ENCODE data around the gene PAK4. TPM values are rescaled to one million over a fixed set of nuclear protein-coding genes. Genes with fewer than 3 reads are reported as not detected.
A peak's percentile ranks its signal among the peaks of the same experiment; 100 is the strongest.
"Not testable (repeated sequence)": the region's sequence is repeated elsewhere in the genome, so short reads cannot be mapped to it uniquely, and the experiment has no call there.

PAK4 gene
- total RNA-seq, 2 donors from 2014 or later = 85.0 to 96.9 TPM

- ATAC-seq = no peak
- intact Hi-C loops (cut with DNase I, micrococcal nuclease) = no loop called here
- no peak for DNase-seq
Measured at GRCh38 chr19:39098365-39099269, 27.0 kb upstream of the PAK4 start.

- intact Hi-C loops (cut with DNase I, micrococcal nuclease) = no loop called here
- ATAC-seq (no peak), DNase-seq (no peak)
Measured at GRCh38 chr19:39099341-39099740, 26.2 kb upstream of the PAK4 start.

- no peak for DNase-seq
- no peak for ATAC-seq
- intact Hi-C loops (cut with DNase I, micrococcal nuclease) = no loop called here
Measured at GRCh38 chr19:39100500-39101166, 25.0 kb upstream of the PAK4 start.

- DNase-seq (no peak), ATAC-seq (no peak)
- intact Hi-C loops (cut with DNase I, micrococcal nuclease) = no loop called here
Measured at GRCh38 chr19:39103151-39103550, 22.4 kb upstream of the PAK4 start.

GRCh38 chr19:39104186-39104596 lies 21.4 kb upstream of the PAK4 start:
- intact Hi-C loops (cut with DNase I, micrococcal nuclease) = no loop called here
- DNase-seq (no peak), ATAC-seq (no peak)

- no peak for ATAC-seq
- DNase-seq = no peak
- intact Hi-C loops (cut with DNase I, micrococcal nuclease) = no loop called here
Measured at GRCh38 chr19:39106194-39106593, 19.4 kb upstream of the PAK4 start.

- intact Hi-C loops (cut with DNase I, micrococcal nuclease) = no loop called here
- no peak for ATAC-seq
Measured at GRCh38 chr19:39109641-39110040, 15.9 kb upstream of the PAK4 start.

GRCh38 chr19:39110263-39110967 lies 15.2 kb upstream of the PAK4 start:
- intact Hi-C loops (cut with DNase I, micrococcal nuclease) = no loop called here
- DNase-seq (peak in 1 of 2 donors; percentile 70), ATAC-seq (peak; percentile 80)

More at GRCh38 chr19:39109641-39110040, 15.9 kb upstream of the PAK4 start:
- no peak for DNase-seq

GRCh38 chr19:39111593-39112199 lies 13.9 kb upstream of the PAK4 start:
- intact Hi-C loops (cut with DNase I, micrococcal nuclease) = no loop called here
- DNase-seq (no peak), ATAC-seq (peak; percentile 81)

GRCh38 chr19:39112338-39112890 lies 13.2 kb upstream of the PAK4 start:
- ATAC-seq = no peak
- intact Hi-C loops (cut with DNase I, micrococcal nuclease) = no loop called here
- DNase-seq = no peak

GRCh38 chr19:39113199-39113598 lies 12.4 kb upstream of the PAK4 start:
- intact Hi-C loops (cut with DNase I, micrococcal nuclease) = no loop called here
- ATAC-seq = no peak
- DNase-seq = no peak

GRCh38 chr19:39115105-39115847 lies 10.3 kb upstream of the PAK4 start:
- intact Hi-C loops (cut with DNase I, micrococcal nuclease) = no loop called here
- ATAC-seq (no peak), DNase-seq (no peak)

GRCh38 chr19:39117023-39117422 lies 8.6 kb upstream of the PAK4 start:
- DNase-seq; intact Hi-C loops (cut with DNase I, micrococcal nuclease); ATAC-seq: not testable (repeated sequence)

- intact Hi-C loops (cut with DNase I, micrococcal nuclease) = loop anchor here (5.0 kb wide), 2 partner anchors 67 to 207 kb away; no protein-coding TSS in a partner anchor
- no peak for DNase-seq
- no peak for ATAC-seq
Measured at GRCh38 chr19:39119830-39120229, 5.8 kb upstream of the PAK4 start.

- DNase-seq = no peak
- ATAC-seq = no peak
- intact Hi-C loops (cut with DNase I, micrococcal nuclease) = loop anchor here (5.0 kb wide), 2 partner anchors 64 to 204 kb away; no protein-coding TSS in a partner anchor
Measured at GRCh38 chr19:39122934-39123731, 2.5 kb upstream of the PAK4 start.

- intact Hi-C loops (cut with DNase I, micrococcal nuclease) = loop anchor here (5.0 kb wide), 2 partner anchors 63 to 203 kb away; no protein-coding TSS in a partner anchor
Measured at GRCh38 chr19:39124136-39124764, 1.3 kb upstream of the PAK4 start.

GRCh38 chr19:39125199-39125553 lies 410 bp upstream of the PAK4 start:
- ATAC-seq = no peak
- intact Hi-C loops (cut with DNase I, micrococcal nuclease) = no loop called here
- DNase-seq = no peak

More at GRCh38 chr19:39124136-39124764, 1.3 kb upstream of the PAK4 start:
- DNase-seq (no peak), ATAC-seq (no peak)
